Endothelial cell of umbilical vein (primary cell): Measurements from ENCODE around the gene LRP5. TPM values are rescaled to one million over a fixed set of nuclear protein-coding genes. Genes with fewer than 3 reads are reported as not detected.

ENCODE experiments used
- BruUV-seq: library from RNA; stranded (reverse); fragments of 400-500 nt; replicated peaks from 2 replicates; lab custom pipeline; 2021; lab: Mats Ljungman, UMichigan
- CTCF ChIA-PET: fragments of 300-600, 350-600 bp; sonication (Branson Sonifier 250); formaldehyde crosslinking; loops from one replicate; lab custom pipeline; 2021; ENCODE audit warnings: antibody characterized with exemption, inconsistent platforms; lab: Charles Lee
- POLR2A ChIA-PET: fragments of 300-600, 350-600 bp; sonication (Branson Sonifier 250); formaldehyde crosslinking; loops from one replicate; lab custom pipeline; 2021; ENCODE audit warnings: antibody characterized with exemption, inconsistent platforms; lab: Charles Lee
- DNase-seq: peaks from one replicate; pipeline ENCODE4 v3.0.0-alpha.2; 2011; ENCODE audit warnings: low read depth, low spot score
- FAIRE-seq: peaks from 2 replicates; lab custom pipeline; 2011; peaks lifted over from hg19 to GRCh38; lab: Jason Lieb, UNC
- H2AFZ ChIP-seq: 2 replicates; pipeline ENCODE4 v1.6.0; 2012; ENCODE audit warnings: low read depth, low read length, control low read depth, inconsistent platforms
- H3K27ac ChIP-seq: 2 replicates; pipeline ENCODE4 v1.5.1; 2011; ENCODE audit warnings: low read depth, mild to moderate bottlenecking, control low read depth, low read length, moderate library complexity; ENCODE audit not compliant: insufficient read depth
- H3K27me3 ChIP-seq, 2 experiments: 2 replicates each; pipeline versions ENCODE4 v1.6.0 to v1.6.1; 2011; ENCODE audit warnings: low read length in 2 of 2, mixed read lengths in 1 of 2; ENCODE audit not compliant: control insufficient read depth in 2 of 2, insufficient read depth in 2 of 2
- H3K36me3 ChIP-seq, 2 experiments: 2 replicates in 1 of 2; 3 replicates in 1 of 2; pipeline ENCODE4 v1.5.1; 2011; ENCODE audit warnings: low read length in 2 of 2, mild to moderate bottlenecking in 1 of 2, moderate library complexity in 1 of 2; ENCODE audit not compliant: control insufficient read depth in 2 of 2, insufficient read depth in 2 of 2; ENCODE audit errors: extremely low read depth in 1 of 2
- H3K4me1 ChIP-seq: 3 replicates; pipeline ENCODE4 v1.5.1; 2011; ENCODE audit warnings: mild to moderate bottlenecking, low read length; ENCODE audit not compliant: control insufficient read depth, insufficient read depth; ENCODE audit errors: extremely low read depth
- H3K4me2 ChIP-seq: 2 replicates; pipeline ENCODE4 v1.6.1; 2011; ENCODE audit warnings: low read length, control low read depth, mixed read lengths; ENCODE audit not compliant: insufficient read depth
- H3K4me3 ChIP-seq, 3 experiments: fragments of 200-600 bp in 1 of 3; sonication (generic), shearing (Covaris generic) in 1 of 3; replicated peaks in 1 of 3; 2 replicates each; pipeline ENCODE4 v1.5.1; 2011 to 2016; ENCODE audit warnings: control low read depth in 3 of 3, low read length in 3 of 3, mild to moderate bottlenecking in 2 of 3, inconsistent platforms in 1 of 3, low read depth in 1 of 3, moderate library complexity in 1 of 3; ENCODE audit not compliant: insufficient read depth in 1 of 3
- H3K79me2 ChIP-seq: 2 replicates; pipeline ENCODE4 v1.6.0; 2012; ENCODE audit warnings: low read length, inconsistent platforms; ENCODE audit not compliant: control insufficient read depth, insufficient read depth
- H3K9ac ChIP-seq: replicated peaks from 2 replicates; pipeline ENCODE3; 2011; ENCODE audit warnings: low read length, control low read depth; ENCODE audit not compliant: insufficient read depth; ENCODE audit errors: extremely low read depth
- H3K9me1 ChIP-seq: replicated peaks from 3 replicates; pipeline ENCODE4 v1.6.0; 2011; ENCODE audit warnings: mild to moderate bottlenecking, low read length; ENCODE audit not compliant: control insufficient read depth, insufficient read depth; ENCODE audit errors: extremely low read depth
- H3K9me3 ChIP-seq: replicated peaks from 2 replicates; pipeline ENCODE4 v1.5.1; 2012; ENCODE audit warnings: low read length, inconsistent platforms; ENCODE audit not compliant: control insufficient read depth, insufficient read depth
- H4K20me1 ChIP-seq: replicated peaks from 2 replicates; pipeline ENCODE3; 2011; ENCODE audit warnings: mild to moderate bottlenecking, low read length; ENCODE audit not compliant: control insufficient read depth, insufficient read depth; ENCODE audit errors: extremely low read depth
- EZH2 ChIP-seq: IDR thresholded peaks from 2 replicates; pipeline ENCODE4 v1.6.1; 2012; ENCODE audit warnings: borderline replicate concordance, low read depth, mild to moderate bottlenecking, moderate library complexity, low read length, inconsistent platforms; ENCODE audit not compliant: severe bottlenecking
- FOS ChIP-seq: IDR thresholded peaks from 2 replicates; pipeline ENCODE4 v1.6.1; 2011; ENCODE audit warnings: mild to moderate bottlenecking, low read length, moderate library complexity, borderline replicate concordance; ENCODE audit not compliant: insufficient read depth
- GATA2 ChIP-seq: IDR thresholded peaks from 2 replicates; pipeline ENCODE4 v1.7.0; 2011; ENCODE audit warnings: low read depth, mild to moderate bottlenecking, moderate library complexity, mixed read lengths, low read length; ENCODE audit not compliant: insufficient read length, insufficient read depth
- JUN ChIP-seq: IDR thresholded peaks from 2 replicates; pipeline ENCODE4 v1.6.1; 2011; ENCODE audit warnings: borderline replicate concordance, low read depth; ENCODE audit not compliant: insufficient read length, insufficient read depth
- MYC ChIP-seq: IDR thresholded peaks from one replicate; pipeline ENCODE4 v1.6.1; 2011; ENCODE audit warnings: mild to moderate bottlenecking, low read depth, low read length
- POLR2A ChIP-seq: IDR thresholded peaks from 2 replicates; pipeline ENCODE4 v1.6.1; 2012; ENCODE audit warnings: low read depth, mild to moderate bottlenecking, control low read depth, low read length
- POLR2AphosphoS5 ChIP-seq: IDR thresholded peaks from 2 replicates; pipeline ENCODE4 v1.6.1; 2012; ENCODE audit warnings: low read depth, mild to moderate bottlenecking, control low read depth, low read length, moderate library complexity; ENCODE audit not compliant: insufficient read depth
- dilution Hi-C: fragments of 300-500 bp; cut with MboI; formaldehyde crosslinking; loops from one replicate; pipeline ENCODE4 v1.15.0; 2019; ENCODE audit warnings: low sequenced_read_pairs; ENCODE audit not compliant: extremely low pct_ligation_motif_present
- intact Hi-C: fragments of 100-400 bp; cut with micrococcal nuclease; formaldehyde crosslinking; loops from one replicate; pipeline ENCODE4 v1.10.0; 2022
- polyA plus RNA-seq, 4 experiments: library from polyadenylated mRNA; depleted of rRNA in 3 of 4; stranded (reverse) in 3 of 4; unstranded in 1 of 4; fragments of >200 nt; gene quantifications; 2 replicates each; pipeline versions ENCODE4 v1.2.1 to v1.2.3, GENCODE V29; 2011 to 2012; ENCODE audit warnings: missing spikeins in 1 of 4
- total RNA-seq: library from RNA; stranded (reverse); gene quantifications from 2 replicates; pipeline ENCODE4 v1.2.3, GENCODE V29; 2021
- TF ChIP-seq, protein P1 (sequence below): IDR thresholded peaks from 2 replicates; pipeline ENCODE4 v1.6.1; 2011; ENCODE audit not compliant: insufficient read depth, insufficient read length
- TF ChIP-seq, protein P2 (sequence below), 2 donors: IDR thresholded peaks; 1 replicate in 1 of 2; 2 replicates in 1 of 2; pipeline ENCODE4 v1.5.1; 2011; ENCODE audit warnings: low read length in 2 of 2, mild to moderate bottlenecking in 2 of 2, moderate library complexity in 2 of 2, control low read depth in 1 of 2, inconsistent platforms in 1 of 2, low read depth in 1 of 2; ENCODE audit not compliant: insufficient read depth in 1 of 2; ENCODE audit errors: extremely low read depth in 1 of 2

LRP5 gene
- total and polyA plus RNA-seq, 2 donors (not counting 3 experiments of a cell fraction or from before 2014, with no cell fraction given) = 35.1 to 51.8 TPM

DNA sequence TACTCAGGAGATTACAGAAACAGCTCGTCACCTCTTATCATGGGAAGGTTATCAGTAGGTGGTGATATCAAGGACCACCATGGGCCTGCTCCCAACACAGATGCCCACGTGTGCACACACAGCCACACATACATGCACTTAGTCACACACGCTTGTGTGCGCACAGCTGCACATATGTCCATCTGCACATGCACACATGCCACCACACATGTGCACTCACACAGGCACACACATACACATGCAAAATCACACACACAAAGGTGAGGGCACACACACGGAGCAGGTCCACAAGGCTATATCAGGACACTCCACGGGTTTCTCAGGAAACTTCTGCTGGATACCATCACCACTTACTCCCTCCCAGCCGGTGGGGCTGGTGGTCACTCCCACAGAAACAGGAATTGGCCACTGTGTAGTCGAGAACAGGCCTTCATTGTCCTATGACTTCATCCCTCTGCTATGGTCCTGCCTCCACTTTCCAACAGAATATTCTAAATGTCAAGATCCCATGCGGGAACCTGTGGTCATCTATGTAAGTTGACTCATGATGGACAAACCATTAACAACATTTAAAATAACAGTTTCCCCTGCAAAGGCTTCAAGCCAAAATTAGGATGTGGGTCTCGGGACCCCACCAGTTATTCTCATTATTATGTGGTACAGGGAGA lies 42.8 kb upstream of the LRP5 start:
- no peak overlapping the region for H3K9ac ChIP-seq
- dilution Hi-C loops = no loop called here
- TF ChIP-seq, protein P1, sequence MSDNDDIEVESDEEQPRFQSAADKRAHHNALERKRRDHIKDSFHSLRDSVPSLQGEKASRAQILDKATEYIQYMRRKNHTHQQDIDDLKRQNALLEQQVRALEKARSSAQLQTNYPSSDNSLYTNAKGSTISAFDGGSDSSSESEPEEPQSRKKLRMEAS = peak; percentile 19
- TF ChIP-seq EZH2 = no peak
- FAIRE-seq (no peak), DNase-seq (no peak)
- H3K27me3 ChIP-seq = no peaks in the 10 kb centered on the region
- no peak overlapping the region for H2AFZ ChIP-seq
- H3K79me2 ChIP-seq = peaks cover 4% of the 10 kb centered on the region
- peaks cover 7% of the 10 kb centered on the region for H3K4me1 ChIP-seq
- intact Hi-C loops = loop anchor here (2.0 kb wide), 1 partner anchor 61 kb away; no protein-coding TSS in a partner anchor
- no peak overlapping the region for H3K4me3 ChIP-seq
- no peak overlapping the region for H3K4me2 ChIP-seq
- POLR2A ChIA-PET = no interaction called here
- no peaks in the 10 kb centered on the region for H3K9me3 ChIP-seq
- peaks cover 0 to 8% of the 10 kb centered on the region in 2 experiments for H3K36me3 ChIP-seq
- no peaks in the 10 kb centered on the region for H4K20me1 ChIP-seq
- H3K27ac ChIP-seq = no peak overlapping the region
- no TSS peak for BruUV-seq
- CTCF ChIA-PET = interaction anchor here (1.0 to 3.7 kb wide), 3 partner anchors 12 to 31 kb away, joined by 3 to 51 read pairs (median 33); no protein-coding TSS in a partner anchor
- no peaks in the 10 kb centered on the region for H3K9me1 ChIP-seq

DNA sequence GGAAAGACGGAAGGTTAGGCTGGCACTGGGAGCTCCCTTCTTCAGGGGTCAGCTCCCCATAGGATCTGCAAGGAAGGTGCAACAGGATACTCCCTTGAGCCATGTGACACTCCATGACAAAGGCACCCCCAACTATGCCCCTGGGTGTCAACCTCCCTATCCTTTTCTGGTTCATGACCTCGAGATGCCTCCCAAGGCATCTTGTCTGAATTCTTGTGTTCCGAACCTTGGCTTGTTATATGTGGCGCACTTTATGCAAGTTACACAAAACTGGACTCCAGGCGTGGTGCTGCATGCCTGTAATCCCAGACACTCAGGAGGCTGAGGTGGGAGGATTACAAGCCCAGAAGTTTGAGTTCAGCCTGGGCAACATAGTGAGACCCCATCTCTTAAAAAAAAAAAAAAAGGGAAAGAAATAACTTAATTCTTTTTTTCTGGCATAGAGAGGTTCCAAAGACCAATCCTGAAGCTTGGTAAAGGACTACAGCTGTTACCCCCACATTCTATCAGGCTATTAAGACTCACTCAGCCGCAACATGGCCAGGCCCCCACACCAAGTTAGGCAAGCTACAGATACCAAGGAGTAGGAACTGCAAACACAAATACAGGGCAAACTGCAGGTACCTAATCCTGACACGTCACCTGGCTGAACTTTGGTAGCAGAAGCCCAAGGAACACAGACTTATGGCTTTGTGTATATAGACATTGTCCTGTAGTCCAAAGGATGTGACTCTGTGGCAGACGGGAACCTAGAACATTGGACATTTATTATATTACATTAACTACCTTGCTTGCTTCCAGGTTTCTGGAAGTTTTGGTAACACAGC lies 42.0 kb upstream of the LRP5 start:
- Histone ChIP-seq H3K4me3 (peak overlapping the region in 1 of 3 experiments; percentile 65), H3K27me3 (no peaks in the 10 kb centered on the region), H3K79me2 (peaks cover 4% of the 10 kb centered on the region), H3K4me1 (peaks cover 7% of the 10 kb centered on the region), H2AFZ (no peak overlapping the region), H3K36me3 (peaks cover 0 to 8% of the 10 kb centered on the region in 2 experiments), H3K9ac (peak overlapping the region; percentile 80), H3K9me3 (no peaks in the 10 kb centered on the region), H4K20me1 (no peaks in the 10 kb centered on the region), H3K9me1 (no peaks in the 10 kb centered on the region), H3K4me2 (peak overlapping the region; percentile 74), H3K27ac (peak overlapping the region; percentile 48)
- POLR2A ChIA-PET = no interaction called here
- CTCF ChIA-PET = interaction anchor here (0.8 to 3.7 kb wide), 10 partner anchors 11 to 167 kb away, joined by 3 to 51 read pairs (median 6); no protein-coding TSS in a partner anchor
- dilution Hi-C loops = no loop called here
- no peak for DNase-seq
- TF ChIP-seq FOS (no peak), EZH2 (no peak), MYC (no peak), GATA2 (no peak), POLR2A (no peak), POLR2AphosphoS5 (no peak), JUN (no peak)
- TF ChIP-seq, protein P1 = no peak
- TF ChIP-seq, protein P2, sequence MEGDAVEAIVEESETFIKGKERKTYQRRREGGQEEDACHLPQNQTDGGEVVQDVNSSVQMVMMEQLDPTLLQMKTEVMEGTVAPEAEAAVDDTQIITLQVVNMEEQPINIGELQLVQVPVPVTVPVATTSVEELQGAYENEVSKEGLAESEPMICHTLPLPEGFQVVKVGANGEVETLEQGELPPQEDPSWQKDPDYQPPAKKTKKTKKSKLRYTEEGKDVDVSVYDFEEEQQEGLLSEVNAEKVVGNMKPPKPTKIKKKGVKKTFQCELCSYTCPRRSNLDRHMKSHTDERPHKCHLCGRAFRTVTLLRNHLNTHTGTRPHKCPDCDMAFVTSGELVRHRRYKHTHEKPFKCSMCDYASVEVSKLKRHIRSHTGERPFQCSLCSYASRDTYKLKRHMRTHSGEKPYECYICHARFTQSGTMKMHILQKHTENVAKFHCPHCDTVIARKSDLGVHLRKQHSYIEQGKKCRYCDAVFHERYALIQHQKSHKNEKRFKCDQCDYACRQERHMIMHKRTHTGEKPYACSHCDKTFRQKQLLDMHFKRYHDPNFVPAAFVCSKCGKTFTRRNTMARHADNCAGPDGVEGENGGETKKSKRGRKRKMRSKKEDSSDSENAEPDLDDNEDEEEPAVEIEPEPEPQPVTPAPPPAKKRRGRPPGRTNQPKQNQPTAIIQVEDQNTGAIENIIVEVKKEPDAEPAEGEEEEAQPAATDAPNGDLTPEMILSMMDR (IDR thresholded peaks at IDR 0.05; ENCODE audit: extremely low read depth in 1 of 2, insufficient read depth in 1 of 2, low read depth in 1 of 2, low read length in 2 of 2) = no peak
- FAIRE-seq = no peak
- intact Hi-C loops = loop anchor here (1.0 to 2.0 kb wide), 4 partner anchors 27 to 177 kb away; no protein-coding TSS in a partner anchor
- TSS peak; percentile 41 for BruUV-seq
